Stimulated activated CD8-positive, alpha-beta memory T cell treated with anti-CD3 and anti-CD28 coated beads, Interleukin-4, amount 100 ng/mL, for 24 hours (primary cell): Measurements from ENCODE around the gene THSD4.
"Not testable (repeated sequence)": the region's sequence is repeated elsewhere in the genome, so short reads cannot be mapped to it uniquely, and the experiment has no call there.

ENCODE experiments used
- DNase-seq: peaks from one replicate; pipeline ENCODE4 v3.0.0-alpha.2; 2020; ENCODE audit warnings: low read depth

The THSD4 gene

GRCh38 chr15:71386448-71387236, 271.4 kb downstream of the THSD4 start:
- no peak for DNase-seq

- DNase-seq: no peak
Observed at GRCh38 chr15:71387810-71388209, 272.5 kb downstream of the THSD4 start.

- no peak for DNase-seq
Observed at GRCh38 chr15:71390096-71390495, 274.8 kb downstream of the THSD4 start.

- DNase-seq: no peak
Observed at GRCh38 chr15:71391421-71392088, 276.3 kb downstream of the THSD4 start.

- no peak for DNase-seq
Observed at GRCh38 chr15:71392861-71393283, 277.6 kb downstream of the THSD4 start.

- no peak for DNase-seq
Observed at GRCh38 chr15:71393383-71393782, 278.1 kb downstream of the THSD4 start.

GRCh38 chr15:71396536-71397125, 281.4 kb downstream of the THSD4 start:
- DNase-seq: no peak

GRCh38 chr15:71397377-71397776, 282.1 kb downstream of the THSD4 start:
- DNase-seq: no peak

GRCh38 chr15:71400294-71400693, 285.0 kb downstream of the THSD4 start:
- DNase-seq: no peak

GRCh38 chr15:71401728-71402127, 286.5 kb downstream of the THSD4 start:
- not testable (repeated sequence) for DNase-seq

GRCh38 chr15:71409541-71409940, 294.3 kb downstream of the THSD4 start:
- no peak for DNase-seq

GRCh38 chr15:71410347-71410746, 295.1 kb downstream of the THSD4 start:
- no peak for DNase-seq

GRCh38 chr15:71411538-71412482, 296.5 kb downstream of the THSD4 start:
- no peak for DNase-seq

GRCh38 chr15:71413419-71413818, 298.1 kb downstream of the THSD4 start:
- no peak for DNase-seq

GRCh38 chr15:71414853-71415252, 299.6 kb downstream of the THSD4 start:
- no peak for DNase-seq

- DNase-seq: no peak
Observed at GRCh38 chr15:71422530-71423259, 307.4 kb downstream of the THSD4 start.

GRCh38 chr15:71424765-71425164, 309.5 kb downstream of the THSD4 start:
- DNase-seq: no peak

GRCh38 chr15:71425388-71425787, 310.1 kb downstream of the THSD4 start:
- DNase-seq: no peak

- no peak for DNase-seq
Observed at GRCh38 chr15:71426792-71427191, 311.5 kb downstream of the THSD4 start.

- DNase-seq: no peak
Observed at GRCh38 chr15:71430782-71431181, 315.5 kb downstream of the THSD4 start.
